GM23338 (cell line): ENCODE measurements around the gene PAIP2B. TPM values are rescaled to one million over a fixed set of nuclear protein-coding genes. Genes with fewer than 3 reads are reported as not detected.
A peak's percentile ranks its signal among the peaks of the same experiment; 100 is the strongest.

Experiments used
- ATAC-seq: fragments of 200-7000 bp; cut with Tn5 transposase; 3 replicates; pipeline ENCODE4 v1.9.1; 2020
- DNase-seq: peaks from one replicate; pipeline ENCODE4 v3.0.0-alpha.2; 2015; ENCODE audit warnings: low spot score
- H2AFZ ChIP-seq: fragments of 200-600 bp; sonication (generic); 2 replicates; pipeline ENCODE4 v1.8.0; 2016; ENCODE audit warnings: antibody characterized with exemption, mild to moderate bottlenecking, moderate library complexity
- H3F3A ChIP-seq: fragments of 200-600 bp; sonication (generic); replicated peaks from 2 replicates; pipeline ENCODE4 v1.8.0; 2017; ENCODE audit warnings: antibody characterized with exemption, mixed run types, low read depth
- H3K27ac ChIP-seq: fragments of 200-600 bp; sonication (generic); 2 replicates; pipeline ENCODE4 v1.6.1; 2016; ENCODE audit warnings: low read depth
- H3K27me3 ChIP-seq: fragments of 200-600 bp; sonication (generic); 2 replicates; pipeline ENCODE4 v1.8.0; 2016; ENCODE audit warnings: mild to moderate bottlenecking, mixed run types, moderate library complexity; ENCODE audit not compliant: insufficient read depth
- H3K36me3 ChIP-seq: fragments of 200-600 bp; sonication (generic); 2 replicates; pipeline ENCODE4 v1.8.0; 2016; ENCODE audit warnings: mild to moderate bottlenecking; ENCODE audit not compliant: insufficient read depth
- H3K4me1 ChIP-seq: fragments of 200-600 bp; sonication (generic); 2 replicates; pipeline ENCODE4 v1.8.0; 2016; ENCODE audit warnings: mild to moderate bottlenecking, moderate library complexity; ENCODE audit not compliant: insufficient read depth
- H3K4me2 ChIP-seq: fragments of 200-600 bp; sonication (generic); 2 replicates; pipeline ENCODE4 v1.7.1; 2017; ENCODE audit warnings: mixed run types
- H3K4me3 ChIP-seq: fragments of 200-600 bp; sonication (generic); 2 replicates; pipeline ENCODE4 v1.6.1; 2016; ENCODE audit warnings: mixed run types
- H3K79me2 ChIP-seq: fragments of 200-600 bp; sonication (generic); replicated peaks from 2 replicates; pipeline ENCODE4 v1.8.0; 2017; ENCODE audit warnings: mild to moderate bottlenecking; ENCODE audit not compliant: insufficient read depth
- H3K9me2 ChIP-seq: fragments of 200-600 bp; sonication (generic); 2 replicates; pipeline ENCODE4 v1.8.0; 2017; ENCODE audit not compliant: insufficient read depth
- H4K20me1 ChIP-seq: fragments of 200-600 bp; sonication (generic); replicated peaks from 2 replicates; pipeline ENCODE4 v1.8.0; 2017; ENCODE audit warnings: mild to moderate bottlenecking; ENCODE audit not compliant: insufficient read depth
- H3K27ac Mint-ChIP-seq: 2 replicates; pipeline ENCODE4 v1.8.0; 2020; ENCODE audit warnings: inconsistent platforms, mild to moderate bottlenecking, moderate library complexity, mixed read lengths
- H3K27me3 Mint-ChIP-seq: 3 replicates; pipeline ENCODE4 v1.8.0; 2022; ENCODE audit warnings: low read depth, mild to moderate bottlenecking, moderate library complexity, mixed read lengths, inconsistent platforms; ENCODE audit not compliant: insufficient read depth, poor library complexity
- H3K36me3 Mint-ChIP-seq: 3 replicates; pipeline ENCODE4 v1.8.0; 2021; ENCODE audit warnings: low read depth, mild to moderate bottlenecking, inconsistent platforms, moderate library complexity, mixed read lengths
- H3K4me1 Mint-ChIP-seq: 3 replicates; pipeline ENCODE4 v1.8.0; 2020; ENCODE audit warnings: mild to moderate bottlenecking, inconsistent platforms, mixed read lengths
- H3K4me3 Mint-ChIP-seq: 3 replicates; pipeline ENCODE4 v1.8.0; 2021; ENCODE audit warnings: moderate library complexity, mild to moderate bottlenecking, inconsistent platforms, mixed read lengths
- H3K9me3 Mint-ChIP-seq: 3 replicates; pipeline ENCODE4 v1.8.0; 2020; ENCODE audit warnings: moderate library complexity, mild to moderate bottlenecking, inconsistent platforms, mixed read lengths
- CREB1 ChIP-seq: fragments of 250-450 bp; sonication (Bioruptor Pico); IDR thresholded peaks from 2 replicates; pipeline ENCODE4 v1.5.0; 2020; ENCODE audit warnings: low read depth, mild to moderate bottlenecking, moderate library complexity
- CTCF ChIP-seq, 2 experiments: fragments of 200-600 bp in 1 of 2; sonication (generic) in 1 of 2; conservative IDR thresholded peaks; 2 replicates each; pipeline versions ENCODE4 v1.5.1 to v1.6.1; 2016 to 2017; ENCODE audit warnings: antibody characterized with exemption in 2 of 2, low read depth in 2 of 2, mild to moderate bottlenecking in 2 of 2, moderate library complexity in 1 of 2
- ETS1 ChIP-seq: IDR thresholded peaks from 2 replicates; pipeline ENCODE4 v1.6.1; 2016; ENCODE audit warnings: antibody characterized with exemption
- EZH2 ChIP-seq: fragments of 200-600 bp; sonication (generic); IDR thresholded peaks from one replicate; pipeline ENCODE4 v1.8.0; 2017; ENCODE audit warnings: antibody characterized with exemption, mild to moderate bottlenecking, low read depth; ENCODE audit not compliant: unreplicated experiment
- EZH2phosphoT487 ChIP-seq: fragments of 200-600 bp; sonication (generic); IDR thresholded peaks from one replicate; pipeline ENCODE4 v1.8.1; 2018; ENCODE audit warnings: antibody characterized with exemption; ENCODE audit not compliant: unreplicated experiment
- JUNB ChIP-seq: IDR thresholded peaks from one replicate; pipeline ENCODE4 v1.6.1; 2016; ENCODE audit warnings: antibody characterized with exemption; ENCODE audit not compliant: unreplicated experiment
- NANOG ChIP-seq: IDR thresholded peaks from 2 replicates; pipeline ENCODE4 v1.6.1; 2016; ENCODE audit warnings: antibody characterized with exemption, borderline replicate concordance
- POLR2AphosphoS5 ChIP-seq: IDR thresholded peaks from 2 replicates; pipeline ENCODE4 v1.6.1; 2016; ENCODE audit warnings: antibody characterized with exemption, low read depth
- REST ChIP-seq: IDR thresholded peaks from one replicate; pipeline ENCODE4 v1.6.1; 2018; ENCODE audit warnings: antibody characterized with exemption; ENCODE audit not compliant: unreplicated experiment
- STAT1 ChIP-seq: IDR thresholded peaks from one replicate; pipeline ENCODE4 v1.6.1; 2016; ENCODE audit warnings: antibody characterized with exemption; ENCODE audit not compliant: unreplicated experiment
- ZNF114 ChIP-seq: fragments of 250-450 bp; sonication (Bioruptor Pico); IDR thresholded peaks from 2 replicates; pipeline ENCODE4 v1.5.0; 2020; ENCODE audit warnings: mild to moderate bottlenecking, moderate library complexity
- ZNF331 ChIP-seq: fragments of 250-450 bp; sonication (Bioruptor Pico); IDR thresholded peaks from 2 replicates; pipeline ENCODE4 v1.5.0; 2020; ENCODE audit warnings: low read depth, mild to moderate bottlenecking, moderate library complexity
- ZNF462 ChIP-seq: fragments of 250-450 bp; sonication (Bioruptor Pico); IDR thresholded peaks from 2 replicates; pipeline ENCODE4 v1.5.0; 2020; ENCODE audit warnings: mild to moderate bottlenecking, moderate library complexity
- polyA plus RNA-seq: library from polyadenylated mRNA; unstranded; fragments of >200 nt; fragmentation: Nextera tagmentation; extraction: Ambion mirVana; gene quantifications from 2 replicates; pipeline ENCODE4 v1.2.1, GENCODE V29; 2016
- total RNA-seq: library from RNA; depleted of rRNA; stranded (reverse); fragments of >200 nt; shearing (Covaris generic); gene quantifications from 2 replicates; pipeline ENCODE4 v1.2.3, GENCODE V29; 2014

Gene PAIP2B
- total and polyA plus RNA-seq, 2 experiments from 2014 or later = 7.6 to 29.7 TPM

- no peak overlapping the region for H2AFZ ChIP-seq
- H3K9me2 ChIP-seq = peaks cover 11% of the 10 kb centered on the region; the same call in 1 of the 2 replicates
- Mint-ChIP-seq H3K27me3 (peaks cover 1% of the 10 kb centered on the region), H3K36me3 (peaks cover 5% of the 10 kb centered on the region), H3K4me1 (peaks cover 2% of the 10 kb centered on the region; the same call in 1 of the 3 replicates), H3K27ac (no peak overlapping the region), H3K4me3 (no peak overlapping the region), H3K9me3 (peaks cover 4% of the 10 kb centered on the region; the same call in 2 of the 3 replicates)
- H3K4me1 ChIP-seq = no peaks in the 10 kb centered on the region; the same call in 1 of the 2 replicates
- H3F3A ChIP-seq = no peaks in the 10 kb centered on the region
- H3K27me3 ChIP-seq = no peaks in the 10 kb centered on the region
- TF ChIP-seq POLR2AphosphoS5 (no peak), CREB1 (no peak), NANOG (no peak), CTCF (conservative IDR thresholded peaks at IDR 0.05; ENCODE audit: low read depth in 2 of 2) (no peak), ZNF462 (CRISPR knock-in tag) (no peak), ZNF114 (CRISPR knock-in tag) (no peak), EZH2phosphoT487 (no peak), ETS1 (no peak), ZNF331 (no peak), REST (no peak), EZH2 (no peak), JUNB (no peak), STAT1 (no peak)
- ATAC-seq = peak; percentile 63; the same call in 2 of the 3 replicates
- H3K36me3 ChIP-seq = no peaks in the 10 kb centered on the region
- H3K79me2 ChIP-seq = no peaks in the 10 kb centered on the region
- H4K20me1 ChIP-seq = no peaks in the 10 kb centered on the region
- H3K4me3 ChIP-seq = no peak overlapping the region
- no peak for DNase-seq
- no peak overlapping the region for H3K27ac ChIP-seq
- no peak overlapping the region for H3K4me2 ChIP-seq
Observed at GRCh38 chr2:71256421-71256820, 29.5 kb upstream of the PAIP2B start.
